ENCODE results near the gene CTNND2. TPM values are rescaled to one million over a fixed set of nuclear protein-coding genes. Genes with fewer than 3 reads are reported as not detected.

CTNND2 gene
- total RNA-seq, 1 donor from 2014 or later = 18.4 TPM

- no peak for DNase-seq
- Histone ChIP-seq H3K4me3 (no peak overlapping the region), H3K4me1 (no peaks in the 10 kb centered on the region), H3K9me3 (replicated peaks) (no peaks in the 10 kb centered on the region), H3K27me3 (ENCODE audit: low read depth) (peaks cover 3% of the 10 kb centered on the region), H3K27ac (replicated peaks) (no peak overlapping the region), H3K36me3 (no peaks in the 10 kb centered on the region)
- intact Hi-C loops (cut with micrococcal nuclease) = no loop called here
- TF ChIP-seq, protein P1, sequence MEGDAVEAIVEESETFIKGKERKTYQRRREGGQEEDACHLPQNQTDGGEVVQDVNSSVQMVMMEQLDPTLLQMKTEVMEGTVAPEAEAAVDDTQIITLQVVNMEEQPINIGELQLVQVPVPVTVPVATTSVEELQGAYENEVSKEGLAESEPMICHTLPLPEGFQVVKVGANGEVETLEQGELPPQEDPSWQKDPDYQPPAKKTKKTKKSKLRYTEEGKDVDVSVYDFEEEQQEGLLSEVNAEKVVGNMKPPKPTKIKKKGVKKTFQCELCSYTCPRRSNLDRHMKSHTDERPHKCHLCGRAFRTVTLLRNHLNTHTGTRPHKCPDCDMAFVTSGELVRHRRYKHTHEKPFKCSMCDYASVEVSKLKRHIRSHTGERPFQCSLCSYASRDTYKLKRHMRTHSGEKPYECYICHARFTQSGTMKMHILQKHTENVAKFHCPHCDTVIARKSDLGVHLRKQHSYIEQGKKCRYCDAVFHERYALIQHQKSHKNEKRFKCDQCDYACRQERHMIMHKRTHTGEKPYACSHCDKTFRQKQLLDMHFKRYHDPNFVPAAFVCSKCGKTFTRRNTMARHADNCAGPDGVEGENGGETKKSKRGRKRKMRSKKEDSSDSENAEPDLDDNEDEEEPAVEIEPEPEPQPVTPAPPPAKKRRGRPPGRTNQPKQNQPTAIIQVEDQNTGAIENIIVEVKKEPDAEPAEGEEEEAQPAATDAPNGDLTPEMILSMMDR (IDR thresholded peaks at IDR 0.05; ENCODE audit: borderline replicate concordance) = no peak
Measured at GRCh38 chr5:11191673-11192072, 712.6 kb downstream of the CTNND2 start.

DNA sequence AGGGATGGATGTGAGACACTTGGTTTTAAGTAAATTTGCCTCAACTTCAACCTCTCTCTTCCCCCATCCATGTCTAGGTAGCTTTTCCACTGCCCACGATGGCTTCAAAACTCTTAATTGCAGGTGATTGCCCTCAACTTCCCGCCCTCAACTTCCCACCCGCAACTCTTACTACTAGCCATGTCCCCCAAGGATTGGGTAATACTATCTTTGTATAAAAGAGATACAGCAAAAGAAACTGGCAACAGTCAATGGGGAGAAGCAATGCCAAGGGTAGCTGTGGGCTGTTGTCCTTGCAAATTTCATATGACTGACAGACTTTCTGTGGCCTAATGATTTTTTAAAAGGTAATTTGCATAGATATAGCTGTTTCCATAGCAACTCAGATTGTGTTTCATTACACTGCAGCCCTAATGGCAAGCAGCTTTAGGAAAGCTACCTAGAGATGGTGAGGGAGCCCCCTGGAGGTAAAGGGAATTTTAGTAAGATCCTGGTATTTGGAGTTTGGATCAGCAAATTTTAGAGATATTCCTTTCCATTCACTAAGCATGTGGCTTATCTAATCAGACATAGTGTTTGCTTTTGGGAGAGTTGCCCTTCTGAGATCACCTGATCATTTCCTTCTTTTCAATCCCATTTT lies 721.7 kb downstream of the CTNND2 start:
- Histone ChIP-seq H3K4me1 (no peaks in the 10 kb centered on the region), H3K9me3 (replicated peaks) (no peaks in the 10 kb centered on the region), H3K27me3 (ENCODE audit: low read depth) (peaks cover 3% of the 10 kb centered on the region), H3K4me3 (no peak overlapping the region), H3K27ac (replicated peaks) (no peak overlapping the region), H3K36me3 (no peaks in the 10 kb centered on the region)
- intact Hi-C loops (cut with micrococcal nuclease) = no loop called here
- TF ChIP-seq, protein P1 (IDR thresholded peaks at IDR 0.05; ENCODE audit: borderline replicate concordance) = peak; percentile 58
- DNase-seq = no peak

- peaks cover 1% of the 10 kb centered on the region for H3K27me3 ChIP-seq (ENCODE audit: low read depth)
- no peaks in the 10 kb centered on the region for H3K36me3 ChIP-seq
- no peak overlapping the region for H3K4me3 ChIP-seq
- H3K27ac ChIP-seq (replicated peaks) = no peak overlapping the region
- H3K9me3 ChIP-seq (replicated peaks) = no peaks in the 10 kb centered on the region
- no peaks in the 10 kb centered on the region for H3K4me1 ChIP-seq
- TF ChIP-seq, protein P1 (IDR thresholded peaks at IDR 0.05; ENCODE audit: borderline replicate concordance) = no peak
- DNase-seq = no peak
- intact Hi-C loops (cut with micrococcal nuclease) = no loop called here
Measured at GRCh38 chr5:11181940-11182339, 722.3 kb downstream of the CTNND2 start.

GRCh38 chr5:11180890-11181289 lies 723.4 kb downstream of the CTNND2 start:
- Histone ChIP-seq H3K36me3 (no peaks in the 10 kb centered on the region), H3K4me3 (no peak overlapping the region), H3K27me3 (ENCODE audit: low read depth) (no peaks in the 10 kb centered on the region), H3K9me3 (replicated peaks) (no peaks in the 10 kb centered on the region), H3K27ac (replicated peaks) (no peak overlapping the region), H3K4me1 (no peaks in the 10 kb centered on the region)
- no peak for DNase-seq
- intact Hi-C loops (cut with micrococcal nuclease) = no loop called here
- TF ChIP-seq, protein P1 (IDR thresholded peaks at IDR 0.05; ENCODE audit: borderline replicate concordance) = no peak

- no peaks in the 10 kb centered on the region for H3K36me3 ChIP-seq
- H3K4me3 ChIP-seq = no peak overlapping the region
- TF ChIP-seq, protein P1 (IDR thresholded peaks at IDR 0.05; ENCODE audit: borderline replicate concordance) = no peak
- H3K27me3 ChIP-seq (ENCODE audit: low read depth) = no peaks in the 10 kb centered on the region
- DNase-seq = no peak
- peaks cover 5% of the 10 kb centered on the region for H3K4me1 ChIP-seq
- intact Hi-C loops (cut with micrococcal nuclease) = no loop called here
- H3K9me3 ChIP-seq (replicated peaks) = no peaks in the 10 kb centered on the region
- no peak overlapping the region for H3K27ac ChIP-seq (replicated peaks)
Measured at GRCh38 chr5:11177999-11178711, 726.1 kb downstream of the CTNND2 start.
